Hematopoietic multipotent progenitor cell treated with erythropoietin and hydrocortisone succinate and interleukin-3 and kit ligand, for 8 days (in vitro differentiated cells): ENCODE data around the gene ATG12.

Source experiments
- DNase-seq: peaks from one replicate; pipeline ENCODE4 v3.0.0-alpha.2; 2015

ATG12 gene

DNA sequence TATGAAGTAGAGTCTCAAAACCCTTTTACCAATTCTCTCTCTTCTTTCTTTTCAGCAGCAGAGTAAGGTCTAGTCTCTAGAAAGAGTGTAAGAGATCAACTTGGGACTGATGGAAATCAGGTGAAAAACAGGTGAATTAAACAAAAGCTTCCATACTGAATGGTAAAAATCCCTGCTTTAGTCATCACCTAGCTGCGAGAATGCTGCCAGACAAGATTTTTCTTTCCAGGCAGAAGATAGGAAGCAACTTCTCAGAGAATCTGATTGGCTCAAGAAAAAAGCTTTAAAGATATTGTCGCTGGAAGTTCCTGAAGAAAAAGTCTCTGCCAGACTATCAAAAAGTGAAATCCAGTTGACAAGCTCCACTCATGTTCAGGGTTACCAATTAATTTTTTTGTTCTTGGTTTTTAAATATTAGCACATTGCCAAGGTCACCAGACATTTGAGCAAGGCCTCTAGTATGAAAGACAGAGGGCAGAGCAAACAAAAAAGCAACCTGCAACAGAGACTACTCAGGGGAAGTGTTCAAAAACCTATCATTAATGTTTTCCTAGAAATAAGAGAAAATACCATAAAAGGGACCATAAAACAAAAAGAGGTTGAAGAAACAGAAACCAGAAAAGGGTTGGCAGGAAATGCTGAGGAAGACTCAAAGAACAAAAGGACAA is 34.2 kb downstream of the ATG12 start:
- no peak for DNase-seq

DNA sequence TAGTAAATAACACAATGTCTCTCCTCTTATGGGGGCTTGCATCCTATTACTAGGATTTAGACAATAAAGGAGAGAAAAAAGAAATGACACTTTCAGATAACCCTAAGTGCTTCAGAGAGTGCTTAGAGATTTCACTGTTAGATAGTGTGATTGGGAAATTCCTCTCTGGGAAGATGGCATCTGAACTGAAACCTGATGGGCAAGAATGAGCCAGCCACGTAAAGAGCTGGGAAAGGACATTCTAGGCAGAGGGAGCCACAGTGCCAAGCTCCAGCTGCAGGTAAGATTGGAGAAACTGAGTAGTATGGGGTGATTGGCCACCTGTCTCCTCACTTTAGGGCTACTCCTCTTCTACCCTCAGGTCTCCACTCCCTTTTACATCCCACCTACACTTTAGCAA is 39.4 kb downstream of the ATG12 start:
- no peak for DNase-seq

DNA sequence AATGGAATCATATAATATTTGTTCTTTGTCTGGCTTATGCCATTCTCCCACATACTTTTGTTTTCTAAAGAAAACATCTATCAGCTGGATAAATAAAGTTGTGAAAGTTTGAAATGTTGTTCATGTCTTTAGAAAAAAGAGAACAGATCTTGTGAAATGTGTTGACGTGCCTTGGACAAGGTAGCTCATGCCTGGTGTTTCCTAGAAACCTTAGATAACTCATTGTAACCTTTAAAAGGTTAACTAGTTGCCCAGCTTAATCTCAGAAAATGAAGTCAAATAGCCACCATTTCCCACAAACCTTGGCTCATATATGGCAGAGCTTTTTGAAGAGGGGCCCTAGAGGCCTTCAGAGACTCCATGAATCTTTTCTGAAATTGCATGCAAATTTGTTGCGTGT is 40.2 kb downstream of the ATG12 start:
- DNase-seq = no peak

DNA sequence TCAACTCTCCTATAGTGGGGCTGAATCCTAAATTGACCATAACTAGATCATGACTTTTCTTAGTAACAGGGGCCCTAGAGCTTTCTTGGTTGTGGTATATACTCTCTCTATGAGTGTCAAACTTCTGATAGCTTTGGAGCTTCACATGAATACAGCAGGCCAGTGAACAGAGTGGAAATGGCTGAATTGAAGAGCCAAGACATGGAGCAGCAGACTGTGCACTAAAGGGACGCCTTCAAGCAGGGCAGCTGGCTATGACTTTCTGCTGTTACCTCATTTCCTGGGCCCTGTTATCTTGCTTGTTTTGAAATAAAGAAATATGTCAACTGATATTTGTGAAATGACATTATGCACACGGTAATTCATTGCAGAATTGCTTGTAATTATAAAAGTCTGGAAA is 41.3 kb downstream of the ATG12 start:
- DNase-seq = no peak

DNA sequence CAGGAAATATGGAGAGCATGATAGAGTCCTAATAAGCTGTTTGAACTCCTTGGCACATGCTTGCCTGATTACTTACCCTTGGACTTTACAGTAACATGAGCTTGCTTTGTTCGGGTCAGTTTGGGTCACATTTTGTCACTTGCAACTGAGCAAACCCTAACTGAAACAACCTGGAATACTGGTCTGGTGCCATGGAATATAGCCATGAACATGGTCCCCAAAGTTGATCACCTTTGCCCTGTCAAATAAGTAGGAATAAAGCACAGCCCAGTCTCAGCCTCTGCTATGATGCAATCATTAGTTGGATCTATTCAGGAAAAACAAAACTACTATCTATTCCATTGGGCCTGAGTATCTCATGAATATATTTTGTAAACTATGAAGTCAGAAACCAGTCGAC is 43.1 kb downstream of the ATG12 start:
- DNase-seq = no peak

GRCh38 chr5:115796656-115797055 is 44.7 kb downstream of the ATG12 start:
- DNase-seq = no peak

GRCh38 chr5:115795700-115796099 is 45.7 kb downstream of the ATG12 start:
- no peak for DNase-seq

DNA sequence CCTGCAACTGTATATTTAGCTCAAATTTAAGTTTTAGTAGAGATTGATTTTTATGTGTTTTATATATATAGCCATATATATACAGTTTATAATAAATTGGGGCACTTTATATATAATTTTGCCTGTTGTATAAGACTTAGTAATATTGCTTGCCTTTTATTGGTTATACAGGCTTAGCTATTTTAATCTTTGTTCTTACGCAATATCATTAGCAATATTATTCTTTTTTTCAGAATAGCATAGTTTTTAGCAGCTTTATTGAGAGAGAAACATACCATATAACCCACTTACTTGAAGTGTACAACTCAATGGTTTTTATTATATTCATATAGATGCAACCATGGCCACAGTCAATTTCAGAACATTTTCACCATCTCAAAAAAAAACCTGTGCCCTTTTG is 52.9 kb downstream of the ATG12 start:
- no peak for DNase-seq

DNA sequence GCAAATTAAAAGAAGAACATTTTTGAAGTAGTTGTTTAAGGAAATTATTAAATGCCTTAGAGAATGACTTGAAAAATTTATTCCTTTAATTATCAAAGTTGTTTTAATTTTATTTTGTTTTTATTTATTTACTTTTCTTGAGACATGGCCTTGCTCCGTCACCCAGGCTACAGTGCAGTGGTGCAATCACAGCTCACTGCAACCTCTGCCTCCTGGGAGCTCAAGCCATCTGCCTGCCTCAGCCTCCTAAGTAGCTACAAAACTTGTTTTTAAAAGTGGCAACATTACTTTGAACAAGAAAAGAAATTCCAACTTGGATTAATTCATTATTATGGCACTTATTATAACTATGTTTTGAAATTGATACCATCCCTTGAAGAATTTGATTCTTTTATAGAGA is 53.9 kb downstream of the ATG12 start:
- no peak for DNase-seq

- DNase-seq = no peak
These were observed 55.8 kb downstream of the ATG12 start for GRCh38 chr5:115785381-115786065.

DNA sequence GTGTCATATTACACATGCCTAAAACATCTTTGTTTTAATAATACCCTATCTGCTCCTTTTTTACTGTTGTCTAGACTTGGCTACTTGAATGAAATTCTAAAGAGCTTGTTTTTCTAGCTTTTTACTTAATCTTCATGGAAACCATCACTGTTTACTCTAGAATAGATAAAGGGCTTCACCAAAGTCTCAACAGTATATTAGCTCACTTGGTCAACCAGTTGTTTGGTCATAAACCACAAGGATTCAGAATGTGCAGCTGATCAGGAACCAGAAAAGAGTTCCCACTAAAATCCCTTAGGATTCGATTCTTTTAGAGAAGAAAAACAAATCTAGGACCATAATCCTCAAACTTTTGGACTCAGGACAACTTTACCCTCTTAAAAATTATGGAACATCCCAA is 62.9 kb downstream of the ATG12 start:
- DNase-seq = no peak
